K562 (cell line): Measurements from ENCODE around the gene SLC2A8. TPM values are rescaled to one million over a fixed set of nuclear protein-coding genes. Genes with fewer than 3 reads are reported as not detected.
A peak's percentile ranks its signal among the peaks of the same experiment; 100 is the strongest.

ENCODE experiments used
- CBFB ChIP-seq: sonication (generic); formaldehyde crosslinking; IDR thresholded peaks from 2 replicates; pipeline ENCODE4 v1.4.0; 2020; ENCODE audit warnings: mild to moderate bottlenecking, missing genetic modification reagents
- CHD2 ChIP-seq: IDR thresholded peaks from 2 replicates; pipeline ENCODE4 v1.6.1; 2011; ENCODE audit warnings: low read depth, low read length
- E2F1 ChIP-seq: sonication (generic); formaldehyde crosslinking; IDR thresholded peaks from 2 replicates; pipeline ENCODE4 v1.8.1; 2023; ENCODE audit warnings: mild to moderate bottlenecking, missing genetic modification reagents, moderate library complexity
- FOXK1 ChIP-seq: sonication (generic); formaldehyde crosslinking; IDR thresholded peaks from 2 replicates; pipeline ENCODE4 v1.8.0; 2022; ENCODE audit warnings: missing genetic modification reagents, mild to moderate bottlenecking, borderline replicate concordance
- FOXP1 ChIP-seq: sonication (generic); formaldehyde crosslinking; IDR thresholded peaks from 2 replicates; pipeline ENCODE4 v1.8.0; 2022; ENCODE audit warnings: mild to moderate bottlenecking, missing genetic modification reagents
- GATAD2A ChIP-seq: fragments of 450-650 bp; IDR thresholded peaks from 2 replicates; pipeline ENCODE4 v1.6.1; 2017
- GTF2B ChIP-seq: IDR thresholded peaks from 2 replicates; pipeline ENCODE4 v1.6.1; 2011; ENCODE audit not compliant: insufficient read length; ENCODE audit errors: extremely low read depth
- HNRNPK ChIP-seq: fragments of 200-400 bp; formaldehyde crosslinking; IDR thresholded peaks from one replicate; pipeline ENCODE4 v1.6.1; 2018; ENCODE audit warnings: mild to moderate bottlenecking, low read depth, low read length; ENCODE audit not compliant: poor library complexity, severe bottlenecking
- L3MBTL2 ChIP-seq: fragments of 450-650 bp; IDR thresholded peaks from 2 replicates; pipeline ENCODE4 v1.6.1; 2016; ENCODE audit warnings: mild to moderate bottlenecking, moderate library complexity
- LEF1 ChIP-seq: fragments of 450-650 bp; IDR thresholded peaks from 2 replicates; pipeline ENCODE4 v1.6.1; 2016; ENCODE audit warnings: mild to moderate bottlenecking
- MXI1 ChIP-seq: IDR thresholded peaks from 2 replicates; pipeline ENCODE4 v1.6.1; 2011; ENCODE audit warnings: low read depth, mild to moderate bottlenecking, improper control_type of control experiment, low read length
- NCOR1 ChIP-seq: fragments of 450-650 bp; IDR thresholded peaks from 2 replicates; pipeline ENCODE4 v1.6.1; 2016; ENCODE audit warnings: mild to moderate bottlenecking, moderate library complexity
- NR2F6 ChIP-seq: fragments of 450-650 bp; formaldehyde crosslinking; IDR thresholded peaks from 2 replicates; pipeline ENCODE4 v1.4.0; 2020; ENCODE audit warnings: mild to moderate bottlenecking
- RBM15 ChIP-seq: fragments of 200-400 bp; formaldehyde crosslinking; IDR thresholded peaks from 2 replicates; pipeline ENCODE4 v1.6.1; 2018; ENCODE audit warnings: mild to moderate bottlenecking, low read length, moderate library complexity; ENCODE audit not compliant: insufficient read depth
- RBM39 ChIP-seq: fragments of 200-400 bp; formaldehyde crosslinking; optimal IDR thresholded peaks from 2 replicates; pipeline ENCODE3; 2018; ENCODE audit warnings: low read depth, low read length
- SMC3 ChIP-seq: conservative IDR thresholded peaks from 2 replicates; pipeline ENCODE4 v1.6.1; 2011; ENCODE audit warnings: low read depth, low read length, improper control_type of control experiment; ENCODE audit not compliant: insufficient read depth
- SNAPC5 ChIP-seq: fragments of 250-450 bp; sonication (Bioruptor Pico); IDR thresholded peaks from 2 replicates; pipeline ENCODE4 v1.8.0; 2021; ENCODE audit warnings: moderate library complexity, mild to moderate bottlenecking, inconsistent platforms
- SRF ChIP-seq, 2 experiments: fragments of 250-450, 450-650 bp in 1 of 2; sonication (Bioruptor Pico) in 1 of 2; sonication (generic) in 1 of 2; formaldehyde crosslinking; IDR thresholded peaks; 2 replicates each; pipeline versions ENCODE4 v1.5.0 to v1.5.1; 2020 to 2022; ENCODE audit warnings: mild to moderate bottlenecking in 1 of 2, missing genetic modification reagents in 1 of 2
- ZFPM2 ChIP-seq: fragments of 250-450 bp; sonication (Bioruptor Pico); IDR thresholded peaks from 2 replicates; pipeline ENCODE4 v1.5.1; 2022; ENCODE audit warnings: mild to moderate bottlenecking
- polyA plus RNA-seq, 8 experiments: library from polyadenylated mRNA; depleted of rRNA in 4 of 8; stranded (reverse) in 5 of 8; unstranded in 3 of 8; fragments of >200 nt; fragmentation: Nextera tagmentation in 2 of 8; fragmentation: Illumina TruSeq in 1 of 8; extraction: Ambion mirVana in 2 of 8; extraction: Trizol in 1 of 8; gene quantifications; 2 replicates each; pipeline versions ENCODE4 v1.2.1 to v1.2.3, GENCODE V29; 2011 to 2014; ENCODE audit warnings: inconsistent platforms in 1 of 8, missing spikeins in 1 of 8
- total RNA-seq, 7 experiments: library from RNA; depleted of rRNA in 6 of 7; stranded (reverse); fragments of >200 nt in 6 of 7; fragmentation: Illumina TruSeq in 2 of 7; extraction: Trizol in 2 of 7; gene quantifications; 2 replicates each; pipeline versions ENCODE4 v1.2.1 to v1.2.3, GENCODE V29; 2011 to 2021; ENCODE audit warnings: low replicate concordance in 1 of 7
- TF ChIP-seq, protein P1 (sequence below), 2 experiments: IDR thresholded peaks in 1 of 2; conservative IDR thresholded peaks in 1 of 2; 2 replicates each; pipeline ENCODE4 v1.6.1; 2016; ENCODE audit warnings: low read depth in 2 of 2, mild to moderate bottlenecking in 1 of 2, missing compliant biosample characterization in 1 of 2, missing genetic modification characterization in 1 of 2, moderate library complexity in 1 of 2
- TF ChIP-seq, protein P2 (sequence below): fragments of 250-450 bp; sonication (Bioruptor Pico); IDR thresholded peaks from 2 replicates; pipeline ENCODE4 v1.9.0; 2021; ENCODE audit warnings: mild to moderate bottlenecking
- TF ChIP-seq, protein P3 (sequence below): fragments of 250-450 bp; sonication (Bioruptor Pico); IDR thresholded peaks from 2 replicates; pipeline ENCODE4 v1.8.0; 2021; ENCODE audit warnings: mild to moderate bottlenecking, moderate library complexity

Gene SLC2A8
- total and polyA plus RNA-seq, 9 of the 15 experiments (the other 6 are each of a cell fraction or from before 2014, with no cell fraction given), result 0.13 to 12.9 (median 5.2) TPM

DNA sequence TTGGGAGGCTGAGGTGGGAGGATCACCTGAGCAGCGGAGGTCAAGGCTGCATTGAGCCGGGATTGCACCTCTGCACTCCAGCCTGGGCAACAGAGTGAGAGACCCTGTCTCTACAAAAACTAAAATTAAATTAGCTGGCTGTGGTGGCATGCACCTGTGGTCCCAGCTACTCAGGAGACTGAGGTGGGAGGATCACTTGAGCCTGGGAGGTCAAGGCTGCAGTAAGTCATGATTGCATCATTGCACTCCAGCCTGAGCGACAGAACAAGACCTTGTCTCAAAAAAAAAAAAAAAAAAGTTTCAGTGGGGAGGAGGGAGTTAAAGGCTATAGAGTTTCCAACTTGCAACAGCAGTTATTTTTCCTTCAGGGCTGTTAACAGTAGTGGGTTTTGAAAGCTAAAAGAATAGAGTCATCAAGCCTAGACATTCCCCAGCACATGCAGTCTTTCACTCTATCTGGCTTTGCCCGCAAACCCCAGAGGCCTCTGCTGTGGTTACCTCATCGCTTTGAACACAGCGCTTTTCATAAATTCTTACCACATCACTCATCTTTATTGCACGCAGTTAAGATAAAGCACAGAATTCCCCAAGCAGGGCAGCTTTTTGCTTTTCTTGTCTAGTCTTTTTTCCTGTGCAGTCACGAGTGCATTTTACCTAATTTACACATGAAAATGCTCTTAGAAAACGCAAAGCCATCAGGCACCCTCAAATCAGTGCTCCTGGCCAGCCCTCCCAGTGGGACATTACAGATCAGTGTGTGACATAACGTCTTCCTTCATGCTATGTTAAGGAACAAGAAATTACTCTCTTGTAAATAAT, 8.7 kb upstream of the SLC2A8 start (continued):
- TF ChIP-seq, protein P1, sequence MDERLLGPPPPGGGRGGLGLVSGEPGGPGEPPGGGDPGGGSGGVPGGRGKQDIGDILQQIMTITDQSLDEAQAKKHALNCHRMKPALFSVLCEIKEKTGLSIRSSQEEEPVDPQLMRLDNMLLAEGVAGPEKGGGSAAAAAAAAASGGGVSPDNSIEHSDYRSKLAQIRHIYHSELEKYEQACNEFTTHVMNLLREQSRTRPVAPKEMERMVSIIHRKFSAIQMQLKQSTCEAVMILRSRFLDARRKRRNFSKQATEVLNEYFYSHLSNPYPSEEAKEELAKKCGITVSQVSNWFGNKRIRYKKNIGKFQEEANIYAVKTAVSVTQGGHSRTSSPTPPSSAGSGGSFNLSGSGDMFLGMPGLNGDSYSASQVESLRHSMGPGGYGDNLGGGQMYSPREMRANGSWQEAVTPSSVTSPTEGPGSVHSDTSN (CRISPR knock-in tag; IDR thresholded peaks at IDR 0.05; ENCODE audit: low read depth), result no peak
- TF ChIP-seq, protein P1 (tag; conservative IDR thresholded peaks at IDR 0.05; ENCODE audit: low read depth), result peak; percentile 67; the same call in 1 of the 2 replicates
- TF ChIP-seq E2F1 (CRISPR knock-in tag), result no peak
- TF ChIP-seq SNAPC5, result no peak
- TF ChIP-seq, protein P2, sequence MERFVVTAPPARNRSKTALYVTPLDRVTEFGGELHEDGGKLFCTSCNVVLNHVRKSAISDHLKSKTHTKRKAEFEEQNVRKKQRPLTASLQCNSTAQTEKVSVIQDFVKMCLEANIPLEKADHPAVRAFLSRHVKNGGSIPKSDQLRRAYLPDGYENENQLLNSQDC (CRISPR knock-in tag), result no peak
- TF ChIP-seq GATAD2A, result no peak
- TF ChIP-seq, protein P3, sequence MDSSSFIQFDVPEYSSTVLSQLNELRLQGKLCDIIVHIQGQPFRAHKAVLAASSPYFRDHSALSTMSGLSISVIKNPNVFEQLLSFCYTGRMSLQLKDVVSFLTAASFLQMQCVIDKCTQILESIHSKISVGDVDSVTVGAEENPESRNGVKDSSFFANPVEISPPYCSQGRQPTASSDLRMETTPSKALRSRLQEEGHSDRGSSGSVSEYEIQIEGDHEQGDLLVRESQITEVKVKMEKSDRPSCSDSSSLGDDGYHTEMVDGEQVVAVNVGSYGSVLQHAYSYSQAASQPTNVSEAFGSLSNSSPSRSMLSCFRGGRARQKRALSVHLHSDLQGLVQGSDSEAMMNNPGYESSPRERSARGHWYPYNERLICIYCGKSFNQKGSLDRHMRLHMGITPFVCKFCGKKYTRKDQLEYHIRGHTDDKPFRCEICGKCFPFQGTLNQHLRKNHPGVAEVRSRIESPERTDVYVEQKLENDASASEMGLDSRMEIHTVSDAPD (CRISPR knock-in tag), result no peak
- no peak for TF ChIP-seq MXI1
- TF ChIP-seq LEF1, result peak; percentile 79; the same call in 1 of the 2 replicates
- no peak for TF ChIP-seq RBM39
- TF ChIP-seq NR2F6 (CRISPR knock-in tag), result no peak
- TF ChIP-seq GTF2B, result no peak
- TF ChIP-seq HNRNPK, result no peak
- TF ChIP-seq NCOR1, result no peak
- TF ChIP-seq CBFB, result no peak
- TF ChIP-seq FOXK1 (CRISPR knock-in tag), result no peak
- no peak for TF ChIP-seq SMC3
- peak; percentile 61; the same call in 1 of the 2 replicates for TF ChIP-seq L3MBTL2
- no peak for TF ChIP-seq FOXP1 (CRISPR knock-in tag)
- no peak for TF ChIP-seq CHD2
- TF ChIP-seq RBM15, result no peak
- TF ChIP-seq ZFPM2 (CRISPR knock-in tag), result no peak
- TF ChIP-seq SRF (CRISPR knock-in tag; IDR thresholded peaks at IDR 0.05), result no peak
